ENCODE data around the gene CAPN2. TPM values are rescaled to one million over a fixed set of nuclear protein-coding genes. Genes with fewer than 3 reads are reported as not detected.

CAPN2 gene
- total RNA-seq, 2 experiments from 2014 or later, result not detected

GRCh38 chr1:223704921-223705878 is 7.1 kb upstream of the CAPN2 start:
- Histone ChIP-seq H3K4me3 (ENCODE audit: low read depth, low read length, poor library complexity, severe bottlenecking) (no peak overlapping the region), H3K9me2 (ENCODE audit: insufficient read depth, low read length) (no peaks in the 10 kb centered on the region), H3K4me1 (ENCODE audit: insufficient read depth, low read length, poor library complexity, severe bottlenecking) (no peaks in the 10 kb centered on the region), H4K20me1 (ENCODE audit: insufficient read depth, low read length) (no peaks in the 10 kb centered on the region), H3K27ac (ENCODE audit: low read depth, low read length, poor library complexity, severe bottlenecking) (no peak overlapping the region), H3K79me2 (ENCODE audit: insufficient read depth, low read depth, low read length) (no peaks in the 10 kb centered on the region), H3K4me2 (ENCODE audit: low read length) (no peak overlapping the region), H3K36me3 (ENCODE audit: insufficient read depth, low read length) (no peaks in the 10 kb centered on the region), H3K9me3 (ENCODE audit: low read length) (no peaks in the 10 kb centered on the region), H2AFZ (ENCODE audit: low read length) (no peak overlapping the region)
- no peak for TF ChIP-seq EZH2phosphoT487 (IDR thresholded peaks at IDR 0.05; ENCODE audit: borderline replicate concordance, low read depth, low read length)
- TF ChIP-seq, protein P1, sequence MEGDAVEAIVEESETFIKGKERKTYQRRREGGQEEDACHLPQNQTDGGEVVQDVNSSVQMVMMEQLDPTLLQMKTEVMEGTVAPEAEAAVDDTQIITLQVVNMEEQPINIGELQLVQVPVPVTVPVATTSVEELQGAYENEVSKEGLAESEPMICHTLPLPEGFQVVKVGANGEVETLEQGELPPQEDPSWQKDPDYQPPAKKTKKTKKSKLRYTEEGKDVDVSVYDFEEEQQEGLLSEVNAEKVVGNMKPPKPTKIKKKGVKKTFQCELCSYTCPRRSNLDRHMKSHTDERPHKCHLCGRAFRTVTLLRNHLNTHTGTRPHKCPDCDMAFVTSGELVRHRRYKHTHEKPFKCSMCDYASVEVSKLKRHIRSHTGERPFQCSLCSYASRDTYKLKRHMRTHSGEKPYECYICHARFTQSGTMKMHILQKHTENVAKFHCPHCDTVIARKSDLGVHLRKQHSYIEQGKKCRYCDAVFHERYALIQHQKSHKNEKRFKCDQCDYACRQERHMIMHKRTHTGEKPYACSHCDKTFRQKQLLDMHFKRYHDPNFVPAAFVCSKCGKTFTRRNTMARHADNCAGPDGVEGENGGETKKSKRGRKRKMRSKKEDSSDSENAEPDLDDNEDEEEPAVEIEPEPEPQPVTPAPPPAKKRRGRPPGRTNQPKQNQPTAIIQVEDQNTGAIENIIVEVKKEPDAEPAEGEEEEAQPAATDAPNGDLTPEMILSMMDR (conservative IDR thresholded peaks at IDR 0.05; ENCODE audit: low read length), result no peak
- no TSS peak for BruUV-seq (replicated peaks)
- CTCF ChIA-PET (ENCODE audit: unreplicated experiment), result interaction anchor here (0.6 kb wide), 1 partner anchor 737 kb away, joined by 3 read pairs; no protein-coding TSS in a partner anchor
- intact Hi-C loops (cut with micrococcal nuclease; ENCODE audit: unreplicated experiment), result no loop called here
- no peak for DNase-seq (ENCODE audit: low spot score)
- POLR2A ChIA-PET, result no interaction called here

DNA sequence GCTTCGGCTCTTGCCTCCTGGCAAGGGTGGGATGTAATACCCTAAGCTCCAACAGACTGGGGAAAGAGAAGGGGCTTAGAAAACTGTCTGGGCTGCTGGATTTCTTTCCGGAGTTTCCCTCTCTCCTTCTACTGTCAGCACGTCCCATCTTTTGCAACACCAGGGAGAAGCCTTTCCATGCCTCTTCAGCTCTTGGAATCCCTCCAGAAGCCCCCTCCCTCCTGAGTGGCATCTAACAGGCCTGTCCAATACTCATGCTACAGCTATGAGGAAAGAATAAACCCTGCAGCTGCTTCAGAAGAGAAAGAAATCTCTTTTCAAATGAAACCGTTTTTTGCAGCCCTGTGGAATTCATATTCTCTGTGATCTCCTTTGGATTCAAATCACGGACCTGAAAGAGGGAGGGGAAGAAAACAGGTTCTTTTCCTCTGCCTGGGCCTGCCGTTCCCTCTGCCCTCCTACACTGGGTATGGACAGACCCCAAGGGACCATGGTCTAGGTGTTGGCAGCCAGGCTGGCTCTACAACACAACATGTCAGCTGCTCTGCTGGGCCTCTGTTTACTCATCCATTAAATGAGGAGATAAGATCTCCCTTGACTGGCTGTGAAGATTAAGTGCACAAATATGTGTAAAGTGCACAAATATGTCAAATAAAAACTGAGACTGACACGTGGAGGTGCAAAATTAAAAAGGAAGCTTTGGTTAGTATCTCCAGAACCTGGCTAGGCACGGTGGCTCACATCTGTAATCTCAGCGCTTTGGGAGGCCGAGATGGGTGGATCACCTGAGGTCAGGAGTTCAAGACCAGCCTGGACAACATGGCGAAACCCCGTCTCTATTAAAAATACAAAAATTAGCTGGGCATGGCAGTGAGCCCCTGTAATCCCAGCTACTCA is 6.0 kb upstream of the CAPN2 start:
- H4K20me1 ChIP-seq (ENCODE audit: insufficient read depth, low read length), result no peaks in the 10 kb centered on the region
- CTCF ChIA-PET (ENCODE audit: unreplicated experiment), result no interaction called here
- no peak overlapping the region for H2AFZ ChIP-seq (ENCODE audit: low read length)
- no peaks in the 10 kb centered on the region for H3K79me2 ChIP-seq (ENCODE audit: insufficient read depth, low read depth, low read length)
- no peaks in the 10 kb centered on the region for H3K36me3 ChIP-seq (ENCODE audit: insufficient read depth, low read length)
- POLR2A ChIA-PET, result no interaction called here
- DNase-seq (ENCODE audit: low spot score), result no peak
- H3K9me2 ChIP-seq (ENCODE audit: insufficient read depth, low read length), result no peaks in the 10 kb centered on the region
- H3K4me3 ChIP-seq (ENCODE audit: low read depth, low read length, poor library complexity, severe bottlenecking), result no peak overlapping the region
- no peak overlapping the region for H3K4me2 ChIP-seq (ENCODE audit: low read length)
- H3K9me3 ChIP-seq (ENCODE audit: low read length), result no peaks in the 10 kb centered on the region
- TF ChIP-seq EZH2phosphoT487 (IDR thresholded peaks at IDR 0.05; ENCODE audit: borderline replicate concordance, low read depth, low read length), result no peak
- TF ChIP-seq, protein P1 (conservative IDR thresholded peaks at IDR 0.05; ENCODE audit: low read length), result no peak
- H3K4me1 ChIP-seq (ENCODE audit: insufficient read depth, low read length, poor library complexity, severe bottlenecking), result no peaks in the 10 kb centered on the region
- BruUV-seq (replicated peaks), result no TSS peak
- intact Hi-C loops (cut with micrococcal nuclease; ENCODE audit: unreplicated experiment), result no loop called here
- H3K27ac ChIP-seq (ENCODE audit: low read depth, low read length, poor library complexity, severe bottlenecking), result no peak overlapping the region

Measured in OCI-LY7 (cell line).